H9 (cell line): ENCODE data around the gene FBXL13. TPM values are rescaled to one million over a fixed set of nuclear protein-coding genes. Genes with fewer than 3 reads are reported as not detected.
"Not testable (repeated sequence)": the region's sequence is repeated elsewhere in the genome, so short reads cannot be mapped to it uniquely, and the experiment has no call there.

Source experiments
- DNase-seq: peaks from one replicate; pipeline ENCODE4 v3.0.0-alpha.2; 2017
- H2AFZ ChIP-seq: one replicate; pipeline ENCODE4 v1.6.1; 2013; ENCODE audit warnings: mild to moderate bottlenecking, low read length, control low read depth, moderate library complexity
- H2AK5ac ChIP-seq: 2 replicates; pipeline ENCODE4 v1.6.1; 2013; ENCODE audit warnings: low read length, control low read depth, mixed read lengths; ENCODE audit not compliant: insufficient read length
- H2BK120ac ChIP-seq: one replicate; pipeline ENCODE4 v1.6.1; 2013; ENCODE audit warnings: low read depth, mild to moderate bottlenecking, low read length, control low read depth, inconsistent platforms; ENCODE audit not compliant: poor library complexity, severe bottlenecking
- H2BK12ac ChIP-seq: 2 replicates; pipeline ENCODE4 v1.6.1; 2013; ENCODE audit warnings: low read length, control low read depth, mixed read lengths, low read depth; ENCODE audit not compliant: insufficient read length
- H2BK15ac ChIP-seq: 2 replicates; pipeline ENCODE4 v1.6.1; 2013; ENCODE audit warnings: low read depth, low read length, control low read depth
- H2BK20ac ChIP-seq: one replicate; pipeline ENCODE4 v1.6.1; 2013; ENCODE audit warnings: low read depth, mild to moderate bottlenecking, low read length, control low read depth, inconsistent platforms; ENCODE audit not compliant: poor library complexity, severe bottlenecking
- H2BK5ac ChIP-seq: 2 replicates; pipeline ENCODE4 v1.6.1; 2013; ENCODE audit warnings: low read length, control low read depth, mixed read lengths; ENCODE audit not compliant: insufficient read length
- H3K14ac ChIP-seq: 2 replicates; pipeline ENCODE4 v1.6.1; 2013; ENCODE audit warnings: low read length, control low read depth; ENCODE audit not compliant: insufficient read depth
- H3K18ac ChIP-seq: 2 replicates; pipeline ENCODE4 v1.6.1; 2013; ENCODE audit warnings: low read depth, mild to moderate bottlenecking, mixed read lengths, low read length, control low read depth; ENCODE audit not compliant: insufficient read length
- H3K23ac ChIP-seq: 2 replicates; pipeline ENCODE4 v1.6.1; 2013; ENCODE audit warnings: low read length, control low read depth, mixed read lengths, low read depth; ENCODE audit not compliant: insufficient read length
- H3K23me2 ChIP-seq: 2 replicates; pipeline ENCODE4 v1.6.1; 2013; ENCODE audit warnings: low read depth, mild to moderate bottlenecking, mixed read lengths, low read length, control low read depth; ENCODE audit not compliant: insufficient read length, poor library complexity, severe bottlenecking
- H3K27ac ChIP-seq: 2 replicates; pipeline ENCODE4 v1.5.1; 2013; ENCODE audit warnings: low read length, control low read depth, mixed read lengths, low read depth; ENCODE audit not compliant: insufficient read length
- H3K27me3 ChIP-seq: 2 replicates; pipeline ENCODE4 v1.6.1; 2013; ENCODE audit warnings: low read length, control low read depth, inconsistent platforms; ENCODE audit not compliant: insufficient read depth
- H3K4ac ChIP-seq: 2 replicates; pipeline ENCODE4 v1.6.1; 2013; ENCODE audit warnings: low read depth, mild to moderate bottlenecking, control low read depth, inconsistent platforms, low read length, moderate library complexity
- H3K4me1 ChIP-seq: 2 replicates; pipeline ENCODE4 v1.6.1; 2013; ENCODE audit warnings: low read length, control low read depth, inconsistent platforms; ENCODE audit not compliant: insufficient read depth
- H3K4me2 ChIP-seq: 2 replicates; pipeline ENCODE4 v1.6.1; 2013; ENCODE audit warnings: low read length, control low read depth, mixed read lengths; ENCODE audit not compliant: insufficient read length, insufficient read depth
- H3K56ac ChIP-seq: 2 replicates; pipeline ENCODE4 v1.6.1; 2013; ENCODE audit warnings: low read depth, mild to moderate bottlenecking, mixed read lengths, low read length, control low read depth; ENCODE audit not compliant: insufficient read length
- H3K79me1 ChIP-seq: 2 replicates; pipeline ENCODE4 v1.6.1; 2013; ENCODE audit warnings: low read depth, mild to moderate bottlenecking, moderate library complexity, low read length, control low read depth, inconsistent platforms; ENCODE audit not compliant: insufficient read depth, poor library complexity, severe bottlenecking
- H3K79me2 ChIP-seq: 2 replicates; pipeline ENCODE4 v1.6.1; 2013; ENCODE audit warnings: low read length, control low read depth, inconsistent platforms; ENCODE audit not compliant: insufficient read depth
- H3K9ac ChIP-seq: 2 replicates; pipeline ENCODE4 v1.6.1; 2013; ENCODE audit warnings: low read length, control low read depth, mixed read lengths; ENCODE audit not compliant: insufficient read length; ENCODE audit errors: extremely low read depth
- H3K9me3 ChIP-seq: one replicate; pipeline ENCODE4 v1.6.1; 2013; ENCODE audit warnings: low read depth, low read length, inconsistent platforms; ENCODE audit not compliant: control insufficient read depth
- H3T11ph ChIP-seq: one replicate; pipeline ENCODE4 v1.6.1; 2013; ENCODE audit warnings: mild to moderate bottlenecking, low read length, control low read depth, inconsistent platforms
- H4K20me1 ChIP-seq: one replicate; pipeline ENCODE4 v1.6.1; 2013; ENCODE audit not compliant: control insufficient read depth, insufficient read length, insufficient read depth
- H4K5ac ChIP-seq: 2 replicates; pipeline ENCODE4 v1.6.1; 2013; ENCODE audit warnings: low read depth, mild to moderate bottlenecking, mixed read lengths, low read length, control low read depth; ENCODE audit not compliant: insufficient read length
- H4K8ac ChIP-seq: replicated peaks from 2 replicates; pipeline ENCODE4 v1.6.1; 2013; ENCODE audit warnings: low read length, control low read depth, mixed read lengths, low read depth; ENCODE audit not compliant: insufficient read length
- H4K91ac ChIP-seq: 2 replicates; pipeline ENCODE4 v1.6.1; 2013; ENCODE audit warnings: low read depth, mild to moderate bottlenecking, moderate library complexity, mixed read lengths, low read length, control low read depth; ENCODE audit not compliant: insufficient read length
- H3K27ac Mint-ChIP-seq, 3 experiments: 2 replicates in 2 of 3; 3 replicates in 1 of 3; pipeline ENCODE4 v1.8.0; 2020 to 2021; ENCODE audit warnings: mixed read lengths in 3 of 3, mild to moderate bottlenecking in 1 of 3, moderate library complexity in 1 of 3
- H3K27me3 Mint-ChIP-seq: 2 replicates; pipeline ENCODE4 v1.8.0; 2021; ENCODE audit warnings: low read depth, mild to moderate bottlenecking, moderate library complexity, mixed read lengths
- H3K36me3 Mint-ChIP-seq, 3 experiments: 2 replicates in 2 of 3; 3 replicates in 1 of 3; pipeline ENCODE4 v1.8.0; 2020 to 2021; ENCODE audit warnings: low read depth in 3 of 3, mixed read lengths in 3 of 3; ENCODE audit not compliant: insufficient read depth in 1 of 3
- H3K4me1 Mint-ChIP-seq, 2 experiments: 2 replicates each; pipeline ENCODE4 v1.8.0; 2020; ENCODE audit warnings: mixed read lengths in 2 of 2
- H3K4me3 Mint-ChIP-seq, 2 experiments: 2 replicates in 1 of 2; 3 replicates in 1 of 2; pipeline ENCODE4 v1.8.0; 2020 to 2021; ENCODE audit warnings: mild to moderate bottlenecking in 2 of 2, mixed read lengths in 2 of 2, moderate library complexity in 1 of 2
- H3K9me3 Mint-ChIP-seq, 2 experiments: 2 replicates in 1 of 2; 3 replicates in 1 of 2; pipeline ENCODE4 v1.8.0; 2020; ENCODE audit warnings: mild to moderate bottlenecking in 2 of 2, mixed read lengths in 2 of 2, moderate library complexity in 1 of 2
- WGBS: extraction: QIAGEN DNeasy Blood & Tissue Kit; methylation state at CpG from one replicate; pipeline ENCODE4 v1.1.7; 2013; ENCODE audit warnings: missing lambda C conversion rate, low lambda C conversion rate, mixed read lengths; ENCODE audit not compliant: insufficient read length; ENCODE audit errors: extremely low coverage; 5-methylcytosine and 5-hydroxymethylcytosine counted together
- total RNA-seq: library from RNA; stranded (reverse); gene quantifications from 2 replicates; pipeline ENCODE4 v1.2.1, GENCODE V29; 2021
- TF ChIP-seq, protein P1 (sequence below): fragments of 200-600 bp; sonication (generic); conservative IDR thresholded peaks from 3 replicates; pipeline ENCODE4 v1.8.0; 2021; ENCODE audit warnings: antibody characterized with exemption, mild to moderate bottlenecking

FBXL13 gene
- total RNA-seq, 1 experiment from 2014 or later, result 4.4 TPM

DNA sequence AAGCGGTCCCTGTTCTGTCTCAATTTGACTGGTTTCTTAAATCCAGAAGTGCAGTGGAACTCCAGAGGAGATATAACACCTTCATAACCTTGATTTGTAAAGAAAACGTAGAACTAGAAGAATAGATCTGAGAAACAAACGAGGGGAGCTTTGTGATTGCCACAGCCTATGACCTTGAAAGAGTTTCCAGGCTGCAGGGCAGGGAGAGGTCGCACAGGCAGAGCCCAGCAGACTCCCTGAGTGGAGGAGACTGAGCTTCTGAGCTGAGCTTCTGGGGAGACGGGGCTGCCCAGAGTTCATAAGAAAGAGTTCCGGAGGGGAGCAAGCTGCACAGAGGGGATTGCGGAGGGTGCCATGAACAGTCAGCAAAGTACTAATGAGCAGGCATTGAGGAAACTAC lies 268.0 kb downstream of the FBXL13 start:
- H3K18ac ChIP-seq, result no peak overlapping the region
- H2BK5ac ChIP-seq, result no peak overlapping the region
- H3K4me2 ChIP-seq, result no peak overlapping the region
- H2BK12ac ChIP-seq, result no peak overlapping the region
- H3K79me1 ChIP-seq, result no peaks in the 10 kb centered on the region
- Mint-ChIP-seq H3K27ac (peak overlapping the region in 1 of 3 experiments; percentile 70; a peak in 3 of 7 replicates), H3K36me3 (peaks cover 4 to 25% (median 19%) of the 10 kb centered on the region in 3 experiments), H3K27me3 (peaks cover 1% of the 10 kb centered on the region; the same call in 1 of the 2 replicates), H3K4me1 (no peaks in the 10 kb centered on the region), H3K4me3 (no peak overlapping the region), H3K9me3 (peaks cover 21 to 24% of the 10 kb centered on the region in 2 experiments)
- no CpG with 5 or more reads among the region's 7 CpGs for WGBS
- no peak overlapping the region for H4K91ac ChIP-seq
- H3K56ac ChIP-seq, result no peak overlapping the region
- no peak overlapping the region for H3K4ac ChIP-seq
- H4K8ac ChIP-seq, result no peak overlapping the region
- no peak overlapping the region for H2BK15ac ChIP-seq
- H4K20me1 ChIP-seq, result no peaks in the 10 kb centered on the region
- no peak overlapping the region for H2AFZ ChIP-seq
- H2BK20ac ChIP-seq, result no peak overlapping the region
- H3K9me3 ChIP-seq, result no peaks in the 10 kb centered on the region
- no peak overlapping the region for H3T11ph ChIP-seq
- H3K23ac ChIP-seq, result no peak overlapping the region
- no peak overlapping the region for H3K27ac ChIP-seq
- no peak overlapping the region for H4K5ac ChIP-seq
- no peaks in the 10 kb centered on the region for H3K23me2 ChIP-seq
- TF ChIP-seq, protein P1, sequence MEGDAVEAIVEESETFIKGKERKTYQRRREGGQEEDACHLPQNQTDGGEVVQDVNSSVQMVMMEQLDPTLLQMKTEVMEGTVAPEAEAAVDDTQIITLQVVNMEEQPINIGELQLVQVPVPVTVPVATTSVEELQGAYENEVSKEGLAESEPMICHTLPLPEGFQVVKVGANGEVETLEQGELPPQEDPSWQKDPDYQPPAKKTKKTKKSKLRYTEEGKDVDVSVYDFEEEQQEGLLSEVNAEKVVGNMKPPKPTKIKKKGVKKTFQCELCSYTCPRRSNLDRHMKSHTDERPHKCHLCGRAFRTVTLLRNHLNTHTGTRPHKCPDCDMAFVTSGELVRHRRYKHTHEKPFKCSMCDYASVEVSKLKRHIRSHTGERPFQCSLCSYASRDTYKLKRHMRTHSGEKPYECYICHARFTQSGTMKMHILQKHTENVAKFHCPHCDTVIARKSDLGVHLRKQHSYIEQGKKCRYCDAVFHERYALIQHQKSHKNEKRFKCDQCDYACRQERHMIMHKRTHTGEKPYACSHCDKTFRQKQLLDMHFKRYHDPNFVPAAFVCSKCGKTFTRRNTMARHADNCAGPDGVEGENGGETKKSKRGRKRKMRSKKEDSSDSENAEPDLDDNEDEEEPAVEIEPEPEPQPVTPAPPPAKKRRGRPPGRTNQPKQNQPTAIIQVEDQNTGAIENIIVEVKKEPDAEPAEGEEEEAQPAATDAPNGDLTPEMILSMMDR, result no peak
- no peak overlapping the region for H2AK5ac ChIP-seq
- H3K79me2 ChIP-seq, result no peaks in the 10 kb centered on the region
- no peaks in the 10 kb centered on the region for H3K4me1 ChIP-seq
- DNase-seq, result no peak
- H3K9ac ChIP-seq, result no peak overlapping the region
- no peak overlapping the region for H2BK120ac ChIP-seq
- H3K27me3 ChIP-seq, result no peaks in the 10 kb centered on the region
- H3K14ac ChIP-seq, result no peak overlapping the region

DNA sequence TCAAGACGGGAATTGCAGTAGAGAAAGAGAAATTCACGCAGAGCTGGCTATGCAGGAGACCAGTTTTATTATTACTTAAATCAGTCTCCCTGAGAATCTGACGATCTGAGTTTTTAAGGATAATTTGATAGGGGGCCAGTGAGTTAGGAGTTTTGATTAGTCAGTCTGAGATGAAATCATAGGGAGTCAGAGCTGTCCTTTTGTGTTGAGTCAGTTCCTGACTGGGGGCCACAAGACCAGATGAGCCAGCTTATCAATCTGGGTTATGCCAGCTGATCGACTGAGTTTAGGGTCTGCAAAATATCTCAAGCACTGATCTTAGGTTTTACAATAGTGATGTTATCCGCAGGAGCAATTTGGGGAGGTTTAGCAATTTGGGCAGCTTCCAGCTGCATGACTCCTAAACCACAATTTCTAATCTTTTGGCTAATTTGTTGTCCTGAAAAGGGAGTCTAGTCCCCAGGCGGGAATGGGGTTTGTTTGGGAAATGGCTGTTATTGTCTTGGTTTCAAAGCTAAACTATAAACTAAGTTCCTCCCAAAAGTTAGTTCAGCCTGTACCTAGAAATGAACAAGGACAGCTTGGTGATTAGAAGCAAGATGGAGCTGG lies 278.5 kb downstream of the FBXL13 start:
- Mint-ChIP-seq H3K36me3 (peaks cover 11 to 21% (median 18%) of the 10 kb centered on the region in 3 experiments), H3K9me3 (peaks cover 17 to 20% of the 10 kb centered on the region in 2 experiments)
- H4K20me1 ChIP-seq, H3K4me1 Mint-ChIP-seq, H3K27ac ChIP-seq, H2BK5ac ChIP-seq, H3K4me1 ChIP-seq, H3K79me1 ChIP-seq, H3K27ac Mint-ChIP-seq, H2BK15ac ChIP-seq, H2AFZ ChIP-seq, H3T11ph ChIP-seq, H3K27me3 Mint-ChIP-seq, H3K9ac ChIP-seq, H2BK20ac ChIP-seq, H3K27me3 ChIP-seq, H2BK12ac ChIP-seq, H3K4me3 Mint-ChIP-seq, H3K4ac ChIP-seq, H4K5ac ChIP-seq, H3K9me3 ChIP-seq, H2AK5ac ChIP-seq, DNase-seq, H3K4me2 ChIP-seq, H4K91ac ChIP-seq, H3K14ac ChIP-seq, H2BK120ac ChIP-seq, H3K56ac ChIP-seq, H3K18ac ChIP-seq, H3K79me2 ChIP-seq, H4K8ac ChIP-seq, H3K23ac ChIP-seq, H3K23me2 ChIP-seq: not testable (repeated sequence)
- WGBS, result no CpG with 5 or more reads among the region's 6 CpGs
